GM21737 (cell line): ENCODE data around the gene GUF1.
"Not testable (repeated sequence)": the region's sequence is repeated elsewhere in the genome, so short reads cannot be mapped to it uniquely, and the experiment has no call there.

ENCODE experiments used
- ATAC-seq: cut with Tn5 transposase; IDR thresholded peaks from one replicate; pipeline ENCODE4 v1.9.1; 2021; ENCODE audit warnings: mild to moderate bottlenecking, moderate library complexity; ENCODE audit not compliant: unreplicated experiment

Gene GUF1

GRCh38 chr4:44701037-44701436 lies 22.8 kb downstream of the GUF1 start:
- ATAC-seq: no peak

- no peak for ATAC-seq
Observed at GRCh38 chr4:44704673-44705072, 26.5 kb downstream of the GUF1 start.

- ATAC-seq: no peak
Observed at GRCh38 chr4:44713125-44713524, 34.9 kb downstream of the GUF1 start.

DNA sequence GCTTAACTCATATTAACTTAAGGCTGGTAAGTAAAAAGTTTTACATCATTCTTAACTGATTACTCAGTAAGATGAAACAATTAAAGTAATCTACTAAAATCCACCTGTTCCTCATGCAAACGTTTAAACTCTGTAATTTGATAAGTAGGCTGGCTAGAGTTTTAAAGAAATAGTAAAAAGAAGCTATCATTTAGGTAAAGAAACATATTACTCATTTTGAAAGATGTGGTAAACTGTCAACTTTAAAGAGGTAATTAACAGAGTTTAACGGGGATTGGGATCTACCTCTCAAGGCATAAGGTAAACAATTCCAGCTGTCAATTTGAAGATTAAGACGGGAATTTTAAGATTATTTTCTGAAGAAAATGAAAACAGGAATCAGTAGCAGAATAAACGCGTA lies 38.4 kb downstream of the GUF1 start:
- no peak for ATAC-seq

DNA sequence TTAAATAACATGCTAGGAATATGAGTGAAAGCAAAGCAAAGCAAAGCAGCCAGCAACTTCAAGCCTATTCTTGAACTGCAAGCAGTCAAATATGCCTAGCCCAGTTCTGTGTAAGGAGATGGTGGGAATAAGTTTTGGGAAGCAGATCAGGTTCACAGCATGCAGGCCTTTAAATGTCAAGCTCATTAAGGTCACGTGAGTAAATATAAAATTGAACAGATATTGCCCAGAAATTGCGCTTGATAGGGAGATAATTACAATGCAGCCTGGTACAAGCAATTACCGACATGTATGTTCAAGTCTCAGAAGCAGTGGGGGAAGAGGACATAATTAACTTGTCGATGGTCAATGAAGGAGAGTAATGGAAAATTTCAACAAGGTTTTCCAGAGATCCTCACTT lies 42.2 kb downstream of the GUF1 start:
- ATAC-seq: no peak

DNA sequence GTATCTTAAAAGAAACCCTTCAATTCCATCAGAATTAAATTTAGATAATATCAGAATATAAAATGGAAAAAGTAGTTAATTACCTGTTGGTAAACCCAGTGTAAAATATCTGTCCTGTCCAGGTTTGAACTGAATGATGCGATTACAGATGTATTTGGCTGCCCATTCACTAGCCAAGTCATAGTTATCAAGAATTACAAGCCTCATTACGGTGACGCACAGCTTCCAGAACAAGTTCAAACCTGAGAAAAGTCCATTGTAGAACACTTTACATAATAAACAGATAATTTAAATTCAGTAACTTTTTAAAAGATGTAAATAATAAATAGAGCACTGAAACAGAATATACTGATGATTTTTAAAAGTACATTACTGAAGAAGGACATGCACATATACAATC lies 43.8 kb downstream of the GUF1 start:
- ATAC-seq: no peak

GRCh38 chr4:44725166-44725565 lies 46.9 kb downstream of the GUF1 start:
- ATAC-seq: no peak

- ATAC-seq: no peak
Observed at GRCh38 chr4:44725726-44726037, 47.5 kb downstream of the GUF1 start.

DNA sequence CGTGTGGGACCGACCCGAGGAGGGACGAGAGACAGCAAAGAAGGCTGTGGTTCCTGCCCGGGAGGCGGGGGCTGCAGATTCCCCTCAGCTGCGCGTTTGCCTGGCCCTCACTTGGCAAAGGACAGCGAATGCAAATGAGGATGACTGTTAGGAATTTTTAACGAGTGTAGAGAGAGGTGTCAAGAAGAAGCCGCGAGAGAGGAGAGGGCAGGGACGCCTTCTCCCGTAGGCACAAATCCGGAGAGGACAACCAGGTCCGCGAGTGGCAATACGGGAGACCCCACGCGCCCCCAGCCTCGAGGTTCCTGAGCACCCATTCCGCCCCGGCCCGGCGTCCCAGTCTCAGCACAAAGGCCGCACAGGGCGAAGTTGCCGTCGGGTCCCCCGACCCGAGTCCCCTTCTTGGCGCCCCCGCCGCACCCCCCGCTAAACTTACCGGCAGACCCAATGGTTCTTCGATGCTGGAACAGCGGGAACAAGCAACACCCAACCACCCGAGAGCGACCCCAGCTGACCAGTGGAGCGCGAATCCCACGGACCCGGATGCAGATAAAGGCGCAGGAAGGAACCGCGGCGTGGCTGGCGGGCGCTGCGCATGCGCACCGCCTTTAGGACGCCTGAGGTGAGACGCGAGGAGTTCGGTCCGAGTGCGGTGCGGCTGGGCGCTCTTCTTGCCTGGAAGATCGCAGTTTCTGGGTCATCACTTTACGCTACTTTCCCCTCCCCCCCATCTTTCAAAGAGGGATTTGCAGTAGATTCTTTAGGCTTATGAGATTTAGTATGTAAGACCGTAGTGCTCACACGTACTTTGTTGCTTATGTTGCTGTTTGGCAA lies 48.0 kb downstream of the GUF1 start, which contains the start of gene GNPDA2:
Gene GNPDA2, minus strand, starts transcription at position 519 of the 834 bp plus-strand sequence. CDS start 4,349 bp downstream, outside the sequence.
- ATAC-seq: peak; percentile 97

- no peak for ATAC-seq
Observed at GRCh38 chr4:44727471-44727870, 49.3 kb downstream of the GUF1 start.

GRCh38 chr4:44728694-44729093 lies 50.5 kb downstream of the GUF1 start:
- ATAC-seq: not testable (repeated sequence)

- ATAC-seq: no peak
Observed at GRCh38 chr4:44736900-44737299, 58.7 kb downstream of the GUF1 start.

GRCh38 chr4:44738615-44739014 lies 60.4 kb downstream of the GUF1 start:
- ATAC-seq: no peak

GRCh38 chr4:44740201-44740600 lies 62.0 kb downstream of the GUF1 start:
- no peak for ATAC-seq
